Right forelimb (tissue), 1 donor: ENCODE results near the gene UGT2A3.
"Not testable (repeated sequence)": the region's sequence is repeated elsewhere in the genome, so short reads cannot be mapped to it uniquely, and the experiment has no call there.

Experiments used
- DNase-seq: peaks from one replicate; pipeline ENCODE4 v3.0.0-alpha.2; 2018

Gene UGT2A3

GRCh38 chr4:68951078-68951805, at the start of gene UGT2A3:
Gene UGT2A3 (minus strand): TSS chr4:68951804. CDS start chr4:68951760, 44 bp downstream.
- no peak for DNase-seq

GRCh38 chr4:68997040-68997439, 45.4 kb upstream of the UGT2A3 start:
- DNase-seq: no peak

DNA sequence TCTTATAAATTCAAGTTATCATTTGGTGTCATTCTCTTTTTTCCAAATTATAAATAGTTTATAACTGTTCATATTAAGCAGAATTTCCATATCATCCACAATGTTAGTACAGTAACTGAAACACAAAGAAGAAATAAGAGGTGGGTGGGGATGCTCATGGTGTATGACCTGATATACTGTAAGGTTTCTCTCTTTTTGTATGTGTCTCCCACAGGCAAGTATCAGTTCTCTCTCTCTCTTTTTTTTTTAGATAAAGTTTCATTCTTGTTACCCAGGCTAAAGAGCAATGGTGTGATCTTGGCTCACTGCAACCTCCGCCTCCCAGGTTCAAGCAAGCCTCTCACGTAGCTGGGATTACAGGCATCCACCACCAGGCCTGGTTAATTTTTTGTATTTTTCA, 43.7 kb upstream of the UGT2A3 start:
- DNase-seq: no peak

- DNase-seq: no peak
These were observed 35.4 kb upstream of the UGT2A3 start for GRCh38 chr4:68987007-68987406.

DNA sequence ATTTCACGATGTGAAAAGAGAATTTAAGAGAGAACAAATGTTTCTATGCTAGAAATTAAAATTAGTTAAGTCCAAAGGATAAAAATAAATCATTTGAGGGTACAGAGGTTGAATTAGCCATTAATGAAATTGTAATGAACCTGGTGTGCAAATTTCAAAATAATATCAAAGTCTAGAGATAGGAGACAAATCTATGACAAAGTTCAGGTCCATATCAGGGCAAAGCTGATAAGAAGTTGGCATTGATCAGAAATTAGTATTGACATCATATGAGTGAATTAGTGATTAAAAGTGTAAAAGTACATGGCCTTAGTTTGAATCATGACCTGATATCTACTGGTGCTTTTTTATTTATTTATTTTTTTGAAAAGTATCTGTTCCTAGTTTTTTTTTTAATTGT, 33.8 kb upstream of the UGT2A3 start:
- no peak for DNase-seq

DNA sequence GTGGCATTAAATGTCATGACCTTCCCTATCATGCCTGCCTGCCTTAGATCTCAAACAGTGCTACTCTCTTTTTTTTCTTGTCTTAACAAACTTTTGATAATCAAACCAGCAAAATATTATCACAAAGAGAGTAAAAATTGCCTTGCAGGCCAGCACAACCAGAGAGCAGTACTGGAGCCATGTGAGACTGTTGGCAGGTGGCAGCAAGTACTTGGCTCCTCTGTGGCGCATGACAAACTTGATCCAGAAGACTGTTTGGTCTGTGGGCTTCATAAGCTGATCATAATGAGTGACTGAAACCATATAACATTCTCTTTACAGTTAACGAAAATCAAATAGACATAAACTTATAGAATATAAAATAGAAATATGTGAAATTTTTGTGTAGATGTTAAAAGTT, 33.3 kb upstream of the UGT2A3 start:
- DNase-seq: no peak

DNA sequence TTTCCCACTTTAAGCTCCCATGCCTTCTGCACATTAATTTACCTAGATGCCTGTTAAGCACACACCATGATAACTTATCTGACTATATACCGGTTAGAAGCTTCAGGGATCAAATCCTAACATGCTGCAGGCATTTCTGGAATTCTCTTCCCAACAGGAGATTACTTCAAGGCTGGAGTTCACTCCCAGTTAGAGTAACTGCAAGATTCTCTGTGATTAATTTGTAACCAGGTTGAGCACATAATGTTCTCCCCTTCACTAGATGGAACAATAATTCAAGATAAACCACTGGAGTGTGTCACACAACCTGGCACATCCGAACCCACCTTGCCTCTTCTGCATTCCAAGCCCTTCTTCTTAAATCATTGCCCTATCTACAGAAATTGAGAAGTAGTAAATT, 11.8 kb upstream of the UGT2A3 start:
- DNase-seq: no peak

DNA sequence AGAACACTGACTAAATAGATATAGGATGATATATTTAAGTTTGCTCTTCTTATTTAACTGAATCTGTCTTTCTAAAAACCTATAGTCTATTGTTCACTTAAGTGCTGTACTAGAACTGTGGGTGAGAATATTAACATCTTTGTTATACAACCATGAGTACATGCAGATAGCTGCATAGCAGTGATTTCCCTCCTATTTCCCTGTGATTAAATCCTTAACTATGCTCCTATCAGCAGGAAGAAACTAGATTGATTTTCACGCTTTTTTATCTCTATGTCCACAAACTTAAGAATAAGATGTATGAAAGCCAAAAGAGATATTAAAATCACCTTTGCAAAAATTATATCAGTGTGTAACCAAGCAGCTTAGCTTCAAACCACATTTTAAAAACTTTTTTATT, 11.3 kb upstream of the UGT2A3 start:
- no peak for DNase-seq

GRCh38 chr4:68960294-68961163, 8.9 kb upstream of the UGT2A3 start:
- DNase-seq: no peak

DNA sequence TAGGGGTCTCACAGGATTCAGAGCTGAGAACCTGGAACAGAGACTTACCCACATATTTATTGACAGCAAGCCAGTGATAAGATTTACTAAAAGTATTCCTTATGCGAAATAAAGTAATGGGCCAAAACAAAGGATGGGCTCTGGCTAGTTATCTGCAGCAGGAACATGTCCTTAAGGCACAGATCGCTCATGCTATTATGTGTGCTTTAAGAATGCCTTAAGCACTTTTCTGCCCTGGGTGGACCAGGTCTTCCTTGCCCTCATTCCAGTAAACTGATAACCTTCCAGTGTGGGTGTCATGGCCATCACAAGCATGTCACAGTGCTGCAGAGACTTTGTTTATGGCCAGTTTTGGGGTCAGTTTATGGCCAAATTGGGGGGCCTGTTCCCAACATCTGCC, 7.5 kb upstream of the UGT2A3 start:
- not testable (repeated sequence) for DNase-seq

- no peak for DNase-seq
These were observed 2.5 kb upstream of the UGT2A3 start for GRCh38 chr4:68954126-68954525.

DNA sequence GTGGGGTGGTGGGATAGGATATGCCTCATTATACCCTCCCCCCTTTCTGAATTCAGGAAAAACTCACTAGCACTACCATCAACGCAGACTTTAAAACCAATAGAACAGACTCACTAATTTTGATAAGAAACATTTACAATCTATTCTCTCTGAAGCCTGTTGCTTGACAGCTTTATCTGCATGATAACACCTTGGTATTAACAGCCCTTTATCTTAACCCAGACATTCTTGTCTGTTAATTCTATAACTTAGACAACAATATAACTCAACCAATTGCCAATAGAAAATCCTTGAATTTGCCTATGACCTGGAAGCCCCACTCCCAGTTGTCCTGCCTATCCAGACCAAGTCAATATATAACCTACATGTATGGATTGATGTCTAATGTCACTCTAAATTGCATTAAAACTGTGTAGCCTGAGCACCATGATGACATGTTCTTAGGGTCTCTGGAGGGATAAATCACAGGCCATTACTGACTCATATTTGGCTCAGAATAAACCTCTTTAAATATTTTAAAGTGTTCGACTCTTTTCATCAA, 1.5 kb upstream of the UGT2A3 start:
- DNase-seq: no peak

DNA sequence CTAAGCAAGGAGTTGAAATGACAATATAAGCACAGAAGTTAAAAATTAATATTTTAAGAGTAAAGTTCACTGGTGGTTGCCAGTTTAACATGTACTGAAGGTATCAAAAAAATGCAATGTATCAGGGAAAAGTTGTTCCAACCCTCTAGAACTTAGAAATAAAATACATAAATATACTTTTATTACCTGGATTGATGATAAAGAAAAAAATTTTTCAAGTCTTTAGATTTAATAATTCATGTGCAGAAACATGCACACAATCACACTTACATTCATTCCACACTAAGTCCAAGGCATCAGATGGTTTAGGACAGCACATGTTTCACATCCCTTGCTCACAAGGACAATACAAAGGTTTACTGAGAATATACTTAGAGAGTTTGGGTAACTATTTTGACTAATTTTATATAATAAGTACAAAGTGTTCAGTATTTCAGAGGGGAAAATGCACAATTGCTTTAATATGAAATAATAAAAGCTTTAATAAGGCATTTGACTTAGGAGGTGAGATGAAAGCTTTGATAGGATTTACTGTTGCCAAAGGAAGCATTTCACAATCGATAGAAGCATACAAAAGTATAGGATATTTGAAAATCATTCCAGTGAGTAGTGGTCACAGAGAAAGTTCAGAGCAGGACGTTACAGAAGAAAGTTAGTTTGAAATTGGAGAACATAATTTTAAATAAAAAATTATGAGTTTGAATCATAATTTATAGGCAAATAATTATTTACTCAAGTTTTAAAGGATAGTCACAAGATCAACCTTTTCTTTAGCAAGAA, 392 bp upstream of the UGT2A3 start:
- DNase-seq: no peak

DNA sequence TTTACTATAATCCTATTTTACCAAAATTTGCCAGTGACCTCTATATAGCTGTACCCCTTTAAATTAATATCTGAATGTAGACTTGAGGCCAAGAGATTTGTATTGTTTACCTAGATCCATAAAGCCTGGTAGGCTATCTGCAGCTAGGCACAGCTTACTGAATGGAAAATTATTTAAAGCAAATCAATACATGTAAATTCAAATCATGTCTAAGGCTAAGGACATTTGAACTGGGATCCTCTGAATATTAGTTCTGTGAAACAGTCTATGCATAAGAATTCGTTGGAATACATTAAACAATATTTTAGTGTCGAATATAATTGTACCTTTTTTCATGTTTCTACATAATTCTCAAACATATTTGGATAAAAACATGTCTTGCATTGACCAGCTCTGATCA, 1.6 kb downstream of the UGT2A3 start:
- DNase-seq: no peak

- no peak for DNase-seq
These were observed 2.6 kb downstream of the UGT2A3 start for GRCh38 chr4:68948985-68949384.

DNA sequence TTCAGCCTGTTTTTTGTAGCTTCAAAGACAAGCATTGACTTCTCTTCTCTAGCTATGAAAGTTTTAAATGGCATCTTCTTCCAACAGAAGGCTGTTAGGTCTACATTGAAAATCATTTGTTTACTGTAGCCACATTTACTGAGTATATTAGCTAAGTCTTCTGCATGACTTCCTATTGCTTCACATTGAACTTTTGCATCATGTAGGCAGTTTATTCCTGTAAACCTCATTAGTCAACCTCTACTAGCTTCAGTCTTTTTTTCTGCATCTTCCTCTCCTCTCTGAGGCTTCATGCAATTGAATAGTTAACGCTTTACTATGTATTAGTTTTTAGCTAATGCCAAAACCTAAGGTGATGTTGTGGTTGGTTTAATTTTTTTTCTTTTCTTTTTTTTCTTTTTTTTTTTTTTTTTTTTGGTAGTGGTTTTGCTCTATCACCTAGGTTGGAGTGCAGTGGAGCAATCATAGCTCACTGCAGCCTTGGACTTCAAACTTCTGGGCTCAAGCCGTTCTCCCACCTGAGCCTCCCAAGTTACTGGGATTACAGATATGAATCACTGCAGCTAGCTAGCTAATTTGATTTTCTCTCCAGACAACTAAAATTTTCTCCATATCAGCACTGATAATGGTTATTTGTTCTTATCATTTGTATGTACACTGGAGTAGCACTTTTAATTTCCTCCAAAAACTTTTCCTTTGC, 3.4 kb downstream of the UGT2A3 start:
- no peak for DNase-seq

- no peak for DNase-seq
These were observed 22.4 kb downstream of the UGT2A3 start for GRCh38 chr4:68929076-68929737.

DNA sequence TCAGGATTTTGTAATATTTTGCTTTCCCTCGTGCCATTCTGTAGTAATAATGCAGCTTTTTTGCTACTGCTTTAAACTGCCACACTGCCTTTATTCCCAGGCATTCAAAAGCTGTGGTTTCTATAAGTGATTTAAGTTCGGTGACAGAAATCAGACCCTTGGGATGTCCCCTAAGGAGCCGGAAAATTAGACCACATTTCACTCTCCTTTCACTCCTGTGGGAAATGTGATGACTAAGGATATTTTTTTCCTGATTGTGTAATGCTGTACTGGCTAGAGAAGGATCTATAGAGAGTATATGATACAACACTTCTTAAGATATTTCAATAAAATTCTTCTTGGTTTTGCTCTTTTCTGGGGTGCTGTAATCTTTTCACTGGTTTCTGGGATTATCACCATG, 24.4 kb downstream of the UGT2A3 start:
- no peak for DNase-seq

DNA sequence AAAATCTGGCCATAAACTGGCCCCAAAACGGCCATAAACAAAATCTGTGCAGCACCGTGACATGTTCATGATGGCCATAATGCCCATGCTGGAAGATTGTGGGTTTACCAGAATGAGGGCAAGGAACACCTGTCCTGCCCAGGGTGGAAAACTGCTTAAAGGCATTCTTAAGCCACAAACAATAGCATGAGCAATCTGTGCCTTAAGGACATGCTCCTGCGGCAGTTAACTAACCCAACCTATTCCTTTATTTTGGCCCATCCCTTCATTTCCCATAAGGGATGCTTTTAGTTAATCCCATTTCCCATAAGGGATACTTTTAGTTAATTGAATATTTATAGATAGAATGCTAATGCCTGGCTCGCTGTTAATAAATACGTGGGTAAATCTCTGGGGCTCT, 29.4 kb downstream of the UGT2A3 start:
- not testable (repeated sequence) for DNase-seq

- DNase-seq: no peak
These were observed 30.6 kb downstream of the UGT2A3 start for GRCh38 chr4:68921051-68921450.

DNA sequence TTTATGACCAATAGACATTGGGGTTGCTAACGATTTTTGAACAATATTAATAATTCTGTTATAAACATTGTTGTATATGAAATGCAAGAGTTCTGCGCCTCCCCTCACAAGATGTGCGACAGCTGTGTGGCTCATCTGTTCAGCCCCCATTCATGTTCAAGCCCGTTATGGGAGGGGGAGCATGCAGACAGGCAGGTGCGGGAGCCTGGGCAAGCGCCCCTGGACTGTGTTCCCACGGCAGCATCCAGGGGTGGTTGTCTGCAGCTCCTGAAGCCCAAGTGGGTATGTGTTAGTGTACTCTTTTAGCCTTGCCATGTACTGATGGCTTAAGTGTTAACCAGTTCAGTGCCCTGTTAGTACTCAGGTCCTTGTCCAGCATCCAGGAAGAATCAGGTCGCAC, 34.6 kb downstream of the UGT2A3 start:
- DNase-seq: no peak

DNA sequence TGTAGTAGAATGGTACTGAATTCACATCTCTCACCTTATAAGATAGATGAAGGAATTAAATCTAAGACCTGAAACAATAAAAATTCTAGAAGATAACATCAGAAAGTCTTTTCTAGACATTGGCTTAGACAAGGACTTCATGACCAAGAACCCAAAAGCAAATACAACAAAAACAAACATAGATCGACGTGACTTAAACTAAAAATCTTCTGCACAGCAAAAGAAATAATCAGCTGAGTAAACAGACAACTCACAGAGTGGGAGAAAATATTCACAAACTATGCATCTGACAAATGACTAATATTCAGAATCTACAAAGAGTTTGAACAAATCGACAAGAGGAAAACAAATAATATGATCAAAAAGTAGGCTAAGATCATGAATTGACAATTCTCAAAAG, 38.8 kb downstream of the UGT2A3 start:
- no peak for DNase-seq
